HepG2 (cell line): ENCODE data around the gene PNN. TPM values are rescaled to one million over a fixed set of nuclear protein-coding genes. Genes with fewer than 3 reads are reported as not detected.

ENCODE experiments used
- AHDC1 ChIP-seq: sonication (generic); formaldehyde crosslinking; IDR thresholded peaks from 2 replicates; pipeline ENCODE4 v1.5.1; 2020; ENCODE audit warnings: mild to moderate bottlenecking, missing genetic modification reagents, borderline replicate concordance
- CEBPB ChIP-seq: IDR thresholded peaks from 2 replicates; pipeline ENCODE4 v1.6.1; 2011; ENCODE audit warnings: low read depth, low read length, improper control_type of control experiment, borderline replicate concordance
- EP300 ChIP-seq, 3 experiments: sonication (generic) in 1 of 3; formaldehyde crosslinking in 1 of 3; IDR thresholded peaks; 2 replicates each; pipeline versions ENCODE4 v1.5.1 to v1.6.1; 2011 to 2020; ENCODE audit warnings: low read depth in 2 of 3, low read length in 2 of 3, borderline replicate concordance in 1 of 3, improper control_type of control experiment in 1 of 3, mild to moderate bottlenecking in 1 of 3, missing genetic modification reagents in 1 of 3, moderate library complexity in 1 of 3
- FOXP1 ChIP-seq, 2 experiments: fragments of 450-650 bp in 1 of 2; IDR thresholded peaks; 2 replicates each; pipeline ENCODE4 v1.6.1; 2017 to 2018; ENCODE audit warnings: antibody characterized with exemption in 1 of 2
- GATAD2A ChIP-seq: IDR thresholded peaks from 2 replicates; pipeline ENCODE4 v1.6.1; 2016
- HMG20A ChIP-seq: IDR thresholded peaks from 2 replicates; pipeline ENCODE4 v1.6.1; 2016; ENCODE audit warnings: borderline replicate concordance
- HNF4A ChIP-seq: sonication (generic); formaldehyde crosslinking; IDR thresholded peaks from 2 replicates; pipeline ENCODE4 v1.4.0; 2020; ENCODE audit warnings: missing genetic modification reagents
- HNF4G ChIP-seq, 2 experiments: sonication (generic) in 1 of 2; formaldehyde crosslinking in 1 of 2; IDR thresholded peaks; 2 replicates each; pipeline versions ENCODE4 v1.4.0 to v1.6.1; 2011 to 2020; ENCODE audit warnings: borderline replicate concordance in 2 of 2, low read depth in 2 of 2, mild to moderate bottlenecking in 2 of 2, low read length in 1 of 2, missing genetic modification reagents in 1 of 2, moderate library complexity in 1 of 2
- HOMEZ ChIP-seq: IDR thresholded peaks from 2 replicates; pipeline ENCODE4 v1.6.1; 2016; ENCODE audit warnings: low read depth
- NFE2L1 ChIP-seq: sonication (generic); formaldehyde crosslinking; IDR thresholded peaks from 2 replicates; pipeline ENCODE4 v1.4.0; 2020; ENCODE audit warnings: missing genetic modification reagents, mild to moderate bottlenecking, borderline replicate concordance
- RBFOX2 ChIP-seq: fragments of 200-400 bp; formaldehyde crosslinking; IDR thresholded peaks from 2 replicates; pipeline ENCODE4 v1.6.1; 2017; ENCODE audit warnings: low read depth, mild to moderate bottlenecking, low read length
- RXRB ChIP-seq: IDR thresholded peaks from 2 replicates; pipeline ENCODE4 v1.6.1; 2016; ENCODE audit warnings: borderline replicate concordance, missing genetic modification reagents, missing compliant biosample characterization
- TEAD3 ChIP-seq: optimal IDR thresholded peaks from 2 replicates; pipeline ENCODE3; 2016; ENCODE audit warnings: borderline replicate concordance
- ZMYM4 ChIP-seq: sonication (generic); formaldehyde crosslinking; IDR thresholded peaks from 2 replicates; pipeline ENCODE4 v1.8.1; 2023; ENCODE audit warnings: mild to moderate bottlenecking, missing genetic modification reagents
- ZNF264 ChIP-seq: sonication (generic); formaldehyde crosslinking; IDR thresholded peaks from 2 replicates; pipeline ENCODE4 v1.4.0; 2020; ENCODE audit warnings: missing genetic modification reagents
- ZNF432 ChIP-seq: sonication (generic); formaldehyde crosslinking; IDR thresholded peaks from 2 replicates; pipeline ENCODE4 v1.5.0; 2020; ENCODE audit warnings: missing genetic modification reagents, mild to moderate bottlenecking, borderline replicate concordance
- ZNF7 ChIP-seq: IDR thresholded peaks from 2 replicates; pipeline ENCODE4 v1.6.1; 2016; ENCODE audit warnings: missing biosample characterization, missing genetic modification reagents
- ZSCAN12 ChIP-seq: sonication (generic); formaldehyde crosslinking; IDR thresholded peaks from 2 replicates; pipeline ENCODE4 v1.9.0; 2021; ENCODE audit warnings: mild to moderate bottlenecking, missing genetic modification reagents
- ZSCAN20 ChIP-seq: sonication (generic); formaldehyde crosslinking; IDR thresholded peaks from 2 replicates; pipeline ENCODE4 v1.4.0; 2020; ENCODE audit warnings: missing genetic modification reagents, mild to moderate bottlenecking, borderline replicate concordance
- ZSCAN9 ChIP-seq: IDR thresholded peaks from 2 replicates; pipeline ENCODE4 v1.6.1; 2016; ENCODE audit warnings: borderline replicate concordance
- polyA plus RNA-seq, 8 experiments: library from polyadenylated mRNA; depleted of rRNA in 3 of 8; stranded (reverse) in 7 of 8; unstranded in 1 of 8; fragments of >200 nt; fragmentation: Illumina TruSeq in 4 of 8; extraction: Trizol in 4 of 8; gene quantifications; 2 replicates each; pipeline versions ENCODE4 v1.2.1 to v1.2.3, GENCODE V29; 2011 to 2016; ENCODE audit warnings: low read depth in 4 of 8, missing spikeins in 1 of 8, mixed read lengths in 1 of 8; ENCODE audit not compliant: insufficient read depth in 1 of 8
- total RNA-seq, 5 experiments: library from RNA; depleted of rRNA; stranded (reverse); fragments of >200 nt; fragmentation: Illumina TruSeq; extraction: Trizol; gene quantifications; 2 replicates each; pipeline ENCODE4 v1.2.3, GENCODE V29; 2016; ENCODE audit warnings: low read depth in 1 of 5
- TF ChIP-seq, protein P1 (sequence below): sonication (generic); formaldehyde crosslinking; conservative IDR thresholded peaks from 2 replicates; pipeline ENCODE4 v1.5.0; 2020; ENCODE audit warnings: missing genetic modification reagents

The PNN gene
- total and polyA plus RNA-seq, 2 of the 13 experiments (the other 11 are each of a cell fraction or from before 2014, with no cell fraction given): 58.0 to 214 TPM

DNA sequence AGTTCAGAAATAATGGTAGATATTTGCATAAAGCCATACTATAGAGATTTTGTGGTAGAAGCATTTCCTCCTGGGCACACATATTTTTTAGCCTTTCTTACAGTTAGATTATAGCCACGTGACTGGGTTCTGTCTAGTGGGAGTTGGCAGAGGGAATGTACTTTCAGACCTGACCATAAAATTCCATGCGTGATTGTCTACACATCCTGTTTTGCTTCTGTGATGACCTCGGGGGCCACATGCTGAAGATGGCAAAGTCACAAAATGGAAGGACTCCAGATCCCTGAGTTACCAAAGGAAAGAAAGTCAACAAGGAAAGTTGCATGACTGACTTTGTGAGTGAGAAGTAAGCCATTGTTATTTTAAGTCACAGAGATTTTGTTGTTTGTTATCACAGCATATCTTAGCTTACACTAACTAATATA, 44.0 kb downstream of the PNN start (continued):
- TF ChIP-seq GATAD2A (CRISPR knock-in tag): peak; percentile 43
- TF ChIP-seq, protein P1, sequence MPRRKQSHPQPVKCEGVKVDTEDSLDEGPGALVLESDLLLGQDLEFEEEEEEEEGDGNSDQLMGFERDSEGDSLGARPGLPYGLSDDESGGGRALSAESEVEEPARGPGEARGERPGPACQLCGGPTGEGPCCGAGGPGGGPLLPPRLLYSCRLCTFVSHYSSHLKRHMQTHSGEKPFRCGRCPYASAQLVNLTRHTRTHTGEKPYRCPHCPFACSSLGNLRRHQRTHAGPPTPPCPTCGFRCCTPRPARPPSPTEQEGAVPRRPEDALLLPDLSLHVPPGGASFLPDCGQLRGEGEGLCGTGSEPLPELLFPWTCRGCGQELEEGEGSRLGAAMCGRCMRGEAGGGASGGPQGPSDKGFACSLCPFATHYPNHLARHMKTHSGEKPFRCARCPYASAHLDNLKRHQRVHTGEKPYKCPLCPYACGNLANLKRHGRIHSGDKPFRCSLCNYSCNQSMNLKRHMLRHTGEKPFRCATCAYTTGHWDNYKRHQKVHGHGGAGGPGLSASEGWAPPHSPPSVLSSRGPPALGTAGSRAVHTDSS (CRISPR knock-in tag): 0 out of 2 replicates have a peak, but pooled peaks have one; percentile 46
- no peak for TF ChIP-seq HNF4G (IDR thresholded peaks at IDR 0.05; ENCODE audit: borderline replicate concordance, low read depth, low read length)
- TF ChIP-seq HNF4G (CRISPR knock-in tag; IDR thresholded peaks at IDR 0.05; ENCODE audit: borderline replicate concordance, low read depth): peak; percentile 53; the same call in 1 of the 2 replicates
- peak; percentile 82 for TF ChIP-seq RXRB
- TF ChIP-seq AHDC1 (CRISPR knock-in tag): 0 out of 2 replicates have a peak, but pooled peaks have one; percentile 61
- TF ChIP-seq ZNF264 (CRISPR knock-in tag): peak; percentile 46; the same call in 1 of the 2 replicates
- peak; percentile 73 for TF ChIP-seq ZMYM4
- peak in 1 of 2 experiments; percentile 42; a peak in 1 of 4 replicates for TF ChIP-seq EP300 (IDR thresholded peaks at IDR 0.05; ENCODE audit: low read depth in 2 of 2, low read length in 2 of 2)
- TF ChIP-seq EP300 (CRISPR knock-in tag; IDR thresholded peaks at IDR 0.05; ENCODE audit: borderline replicate concordance): no peak; the same call in 1 of the 2 replicates
- peak; percentile 77; the same call in 1 of the 2 replicates for TF ChIP-seq ZSCAN12 (CRISPR knock-in tag)
- peak; percentile 85; the same call in 1 of the 2 replicates for TF ChIP-seq HOMEZ (CRISPR knock-in tag)
- 0 out of 2 replicates have a peak, but pooled peaks have one; percentile 30 for TF ChIP-seq ZSCAN9 (CRISPR knock-in tag)
- TF ChIP-seq HMG20A (CRISPR knock-in tag): 0 out of 2 replicates have a peak, but pooled peaks have one; percentile 44
- TF ChIP-seq FOXP1 (IDR thresholded peaks at IDR 0.05): no peak
- TF ChIP-seq FOXP1 (CRISPR knock-in tag; IDR thresholded peaks at IDR 0.05): peak; percentile 67; the same call in 1 of the 2 replicates
- 0 out of 2 replicates have a peak, but pooled peaks have one; percentile 41 for TF ChIP-seq ZSCAN20
- no peak for TF ChIP-seq NFE2L1 (CRISPR knock-in tag)
- TF ChIP-seq TEAD3 (CRISPR knock-in tag): peak; percentile 94
- TF ChIP-seq ZNF432: no peak
- TF ChIP-seq CEBPB: no peak
- TF ChIP-seq HNF4A (CRISPR knock-in tag): peak; percentile 56
- no peak for TF ChIP-seq ZNF7 (CRISPR knock-in tag)
- TF ChIP-seq RBFOX2: no peak
